HG02610 (cell line): ENCODE measurements around the gene ETNK2.
"Not testable (repeated sequence)": the region's sequence is repeated elsewhere in the genome, so short reads cannot be mapped to it uniquely, and the experiment has no call there.

Source experiments
- ATAC-seq: cut with Tn5 transposase; IDR thresholded peaks from one replicate; pipeline ENCODE4 v1.9.1; 2021; ENCODE audit warnings: mild to moderate bottlenecking, moderate library complexity; ENCODE audit not compliant: unreplicated experiment

The ETNK2 gene

DNA sequence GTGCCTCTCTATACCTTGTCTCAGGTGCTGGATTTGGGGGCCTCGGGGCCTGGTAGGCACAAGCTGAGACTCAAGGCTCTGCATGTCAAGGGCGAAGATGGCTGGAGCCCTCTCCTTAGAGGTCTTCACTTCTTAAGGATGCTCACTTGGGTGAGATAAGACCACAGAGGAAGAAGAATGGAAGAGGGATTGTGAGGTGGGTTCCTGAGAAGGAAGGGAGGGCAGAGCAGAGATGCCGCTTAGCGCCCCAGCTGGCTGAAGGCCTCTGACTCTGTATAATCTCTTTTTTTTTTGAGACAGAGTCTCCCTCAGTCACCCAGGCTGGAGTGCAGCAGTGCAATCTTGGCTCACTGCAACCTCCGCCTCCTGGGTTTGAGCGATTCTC, 46.7 kb downstream of the ETNK2 start:
- ATAC-seq: no peak

DNA sequence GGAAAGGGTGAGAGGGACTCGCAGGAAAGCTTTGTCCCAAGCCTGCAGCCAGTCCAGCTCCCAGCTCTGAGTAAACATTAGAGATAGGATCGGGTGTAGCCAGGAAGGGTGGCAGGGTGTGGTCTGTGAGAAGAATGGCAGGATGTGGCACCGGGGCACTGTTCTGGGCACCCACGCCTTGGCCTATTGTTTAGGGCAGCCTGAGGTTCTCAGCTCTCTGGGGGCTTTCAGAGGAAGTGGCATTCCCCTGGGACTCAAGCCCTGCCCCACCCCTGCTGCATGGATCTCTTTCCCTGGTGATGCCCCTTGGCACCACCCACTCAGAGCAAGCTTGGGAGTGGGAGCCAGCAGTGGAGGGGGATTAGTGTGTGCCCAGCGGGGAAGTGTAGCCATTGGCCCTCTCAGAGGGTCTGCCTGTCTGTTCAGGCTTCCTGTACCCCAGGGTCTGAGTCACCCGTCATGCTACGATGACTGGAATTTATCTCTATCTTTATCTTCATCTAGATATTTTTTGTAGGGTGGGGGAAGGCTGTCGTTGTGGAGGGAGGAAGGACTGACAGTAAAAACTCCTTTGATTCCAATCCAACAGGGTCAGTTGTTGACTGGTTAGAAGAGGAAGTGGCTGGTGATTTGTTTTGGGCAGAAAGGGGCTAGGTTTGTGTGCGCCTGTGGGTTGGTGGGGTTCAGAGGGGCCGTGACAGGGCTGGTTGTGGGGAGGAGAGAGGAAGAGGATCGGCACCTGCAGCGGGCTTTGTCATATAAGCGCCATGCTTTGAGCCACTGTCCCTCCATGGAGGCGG, 47.3 kb downstream of the ETNK2 start:
- no peak for ATAC-seq

GRCh38 chr1:204103431-204103741, 48.5 kb downstream of the ETNK2 start:
- ATAC-seq: no peak

- ATAC-seq: no peak
Measured at GRCh38 chr1:204102739-204103430, 49.0 kb downstream of the ETNK2 start.

GRCh38 chr1:204102029-204102611, 49.7 kb downstream of the ETNK2 start:
- ATAC-seq: no peak

GRCh38 chr1:204099754-204100153, 52.1 kb downstream of the ETNK2 start:
- ATAC-seq: not testable (repeated sequence)

DNA sequence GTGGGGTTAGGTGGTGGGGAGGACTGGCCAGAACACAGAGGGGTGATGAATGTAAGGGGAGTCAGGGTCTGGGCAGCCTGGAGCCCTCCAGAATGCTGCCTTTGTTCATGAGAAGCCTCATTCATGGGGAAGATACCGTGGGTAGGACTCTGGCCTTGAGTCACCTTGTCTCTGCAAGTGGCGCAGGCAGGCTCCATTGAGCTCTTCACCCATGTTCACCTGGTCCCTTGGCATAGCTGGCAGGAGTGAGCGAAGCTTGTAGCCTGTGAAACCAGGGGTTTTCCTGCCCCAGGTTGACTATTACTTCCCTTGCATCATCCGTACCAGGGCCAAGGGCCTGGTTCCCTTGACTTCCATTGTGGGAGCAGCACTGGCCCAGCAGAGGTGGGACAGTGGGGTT, 53.2 kb downstream of the ETNK2 start:
- ATAC-seq: no peak

- no peak for ATAC-seq
Measured at GRCh38 chr1:204096931-204097330, 54.9 kb downstream of the ETNK2 start.

GRCh38 chr1:204094856-204095634, 56.8 kb downstream of the ETNK2 start:
- ATAC-seq: no peak

DNA sequence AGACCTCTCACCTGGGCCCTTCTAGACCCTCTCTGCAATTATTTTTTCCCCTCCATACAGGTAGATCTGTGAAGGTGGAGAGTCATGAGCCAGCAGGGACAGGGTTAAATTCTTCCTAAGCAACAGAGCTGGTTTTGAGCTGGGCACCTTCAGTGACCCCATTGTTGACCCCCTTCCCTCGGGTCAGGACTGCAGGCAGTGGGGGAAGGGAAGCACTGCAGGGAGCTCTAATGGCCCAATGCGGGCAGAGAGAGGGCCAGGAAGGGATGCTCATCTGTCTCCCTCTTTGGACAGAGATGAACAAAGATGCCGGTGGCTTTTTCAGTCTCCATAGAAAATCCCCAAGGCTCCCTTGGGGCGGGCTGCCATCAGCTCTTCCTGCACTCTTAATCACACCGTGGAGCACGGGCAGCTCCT, 57.5 kb downstream of the ETNK2 start:
- ATAC-seq: no peak

DNA sequence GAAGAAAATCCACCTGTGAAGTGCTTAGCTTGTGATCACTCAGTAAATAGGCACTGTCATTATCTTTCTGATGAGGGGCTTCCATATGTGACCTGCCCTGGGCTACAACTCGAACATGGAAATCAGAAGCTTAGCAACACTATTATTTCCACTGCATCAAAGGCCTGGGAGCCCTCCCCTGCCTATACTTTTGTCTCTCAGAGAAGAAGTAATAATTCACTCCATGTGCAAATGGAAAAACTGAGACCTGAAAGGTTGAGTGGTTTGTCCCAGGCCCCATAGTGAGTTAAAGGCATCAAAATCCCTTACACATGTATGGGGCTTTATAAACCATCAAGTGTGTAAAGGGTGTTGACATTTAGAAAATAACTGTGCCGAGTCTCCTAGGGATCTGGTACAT, 58.1 kb downstream of the ETNK2 start:
- no peak for ATAC-seq

- no peak for ATAC-seq
Measured at GRCh38 chr1:204093421-204093717, 58.5 kb downstream of the ETNK2 start.

- no peak for ATAC-seq
Measured at GRCh38 chr1:204092632-204093420, 59.0 kb downstream of the ETNK2 start.

DNA sequence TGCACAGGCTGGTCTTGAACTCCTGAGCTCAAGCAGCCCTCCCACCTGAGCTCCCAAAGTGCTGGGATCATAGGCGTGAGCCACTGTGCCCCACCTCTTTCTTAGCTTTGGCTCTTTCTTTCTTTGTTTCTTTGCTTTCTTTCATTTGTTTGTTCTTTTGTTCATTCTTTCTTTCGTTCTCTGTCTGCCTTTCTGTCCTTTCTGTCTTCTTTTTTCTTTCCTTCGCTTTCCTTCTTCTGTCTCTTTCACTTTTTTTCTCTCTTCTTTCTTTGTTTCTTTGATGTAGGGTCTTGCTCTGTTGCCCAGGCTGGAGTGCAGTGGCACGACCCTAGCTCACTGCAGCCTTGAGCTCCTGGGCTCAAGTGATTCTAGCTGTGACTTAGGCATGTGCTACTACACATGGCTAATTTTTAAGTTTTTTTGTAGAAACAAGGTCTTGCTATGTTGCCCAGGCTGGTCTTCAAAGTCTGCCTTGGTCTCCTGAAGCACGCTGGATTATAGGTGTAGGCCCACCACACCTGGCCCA, 60.0 kb downstream of the ETNK2 start:
- ATAC-seq: no peak

GRCh38 chr1:204091066-204091465, 60.8 kb downstream of the ETNK2 start:
- no peak for ATAC-seq

DNA sequence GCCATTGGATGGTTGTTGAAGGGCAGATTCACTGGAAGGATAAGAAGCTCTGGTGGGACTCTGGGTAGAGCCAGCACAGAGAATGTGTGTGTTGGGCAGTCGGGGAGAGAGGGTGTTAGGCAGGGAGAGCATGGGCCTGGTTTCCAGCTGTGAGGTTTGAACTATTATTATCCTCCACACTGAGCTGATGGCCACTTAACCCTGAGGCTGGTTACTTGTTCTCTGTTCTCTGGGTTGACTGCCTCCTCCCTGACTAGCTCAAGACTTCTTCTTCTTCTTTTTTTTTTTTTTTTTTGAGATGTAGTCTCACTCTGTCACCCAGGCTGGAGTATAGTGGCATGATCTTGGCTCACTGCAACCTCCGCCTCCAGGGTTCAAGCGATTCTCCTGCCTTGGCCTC, 61.7 kb downstream of the ETNK2 start:
- ATAC-seq: not testable (repeated sequence)

DNA sequence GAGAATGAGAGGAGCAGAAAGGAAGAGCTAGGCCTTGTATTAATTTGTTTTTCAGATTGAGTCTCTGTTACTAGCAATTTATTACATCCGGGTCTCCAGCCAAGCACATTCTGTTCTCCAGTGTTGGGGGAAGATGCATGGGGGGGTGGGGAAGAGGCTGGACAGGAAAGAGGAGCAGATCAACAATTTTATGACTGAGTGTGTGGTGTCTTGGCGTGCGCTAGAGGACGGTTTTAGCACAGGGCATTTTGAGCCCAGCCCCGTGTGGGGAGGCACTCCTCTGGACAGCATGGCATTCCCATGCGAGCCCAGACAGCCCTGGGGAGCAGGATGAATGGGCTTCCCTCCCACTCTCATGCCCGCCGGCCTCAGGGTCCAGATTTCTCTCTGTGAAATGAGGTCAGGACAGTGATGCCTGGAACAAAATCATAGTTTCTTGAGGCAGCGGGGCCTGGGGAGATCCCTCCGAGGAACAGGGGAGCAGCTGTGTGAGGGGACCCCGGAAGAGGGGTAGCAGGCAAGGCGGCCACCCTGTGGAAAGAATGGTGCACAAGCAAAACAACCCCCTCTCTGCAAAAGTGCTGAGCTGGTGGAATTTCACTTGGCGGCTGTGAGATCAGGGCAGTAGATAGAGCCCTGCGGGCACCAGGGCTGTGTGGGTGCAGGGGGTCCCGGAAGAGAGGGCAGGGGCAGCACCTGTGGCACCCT, 62.6 kb downstream of the ETNK2 start:
- no peak for ATAC-seq

GRCh38 chr1:204088596-204088995, 63.2 kb downstream of the ETNK2 start:
- ATAC-seq: no peak

DNA sequence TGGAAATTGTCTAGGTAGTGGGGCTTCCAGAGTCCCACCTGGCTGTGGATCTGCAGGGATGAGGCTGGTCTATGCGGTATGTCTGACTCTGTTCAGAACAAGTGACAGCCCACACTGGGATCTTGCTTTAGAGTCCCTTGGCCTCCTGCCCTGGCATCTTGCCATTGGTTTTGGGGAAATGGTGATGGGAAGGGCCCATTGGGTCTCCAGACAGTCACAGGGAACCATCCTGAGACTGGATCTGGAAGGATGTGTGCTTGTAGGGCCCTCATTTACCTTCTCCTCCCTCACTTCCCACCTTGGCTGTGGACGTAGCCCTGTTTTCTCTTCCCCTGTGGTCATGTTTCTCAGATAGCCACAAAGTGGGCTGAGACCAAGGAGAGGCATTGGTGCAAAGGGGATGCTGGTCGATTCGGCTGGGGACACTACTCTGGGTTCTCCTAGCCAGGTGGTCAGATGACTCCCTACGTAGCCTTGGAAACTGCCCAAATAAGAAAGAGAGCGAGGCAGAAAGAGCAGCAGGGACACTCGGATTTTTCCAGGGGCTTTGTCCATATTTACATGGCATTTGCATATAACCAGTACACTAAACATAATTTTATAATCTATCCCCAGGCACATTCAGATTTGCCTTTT, 63.8 kb downstream of the ETNK2 start:
- ATAC-seq: no peak
